Measurements from ENCODE around the gene BRIX1. TPM values are rescaled to one million over a fixed set of nuclear protein-coding genes. Genes with fewer than 3 reads are reported as not detected.

Gene BRIX1
- total RNA-seq, 1 experiment from 2014 or later = 93.3 TPM

GRCh38 chr5:34930462-34930844 lies 14.9 kb downstream of the BRIX1 start:
- DNase-seq (ENCODE audit: low spot score) = peak; percentile 7
- ChIA-PET CTCF (no interaction called here), POLR2A (ENCODE audit: low non-redundant PET) (no interaction called here)
- intact Hi-C loops (cut with micrococcal nuclease; ENCODE audit: unreplicated experiment) = no loop called here
- H3K4me1 ChIP-seq (ENCODE audit: insufficient read depth, low read length, poor library complexity, severe bottlenecking) = peaks cover 4% of the 10 kb centered on the region
- H3K36me3 ChIP-seq (ENCODE audit: insufficient read depth, low read length, poor library complexity, severe bottlenecking) = peaks cover 18% of the 10 kb centered on the region
- H3K27me3 ChIP-seq (replicated peaks; ENCODE audit: insufficient read depth, low read depth, low read length, poor library complexity) = no peaks in the 10 kb centered on the region
- H3K4me3 ChIP-seq (ENCODE audit: low read depth, low read length, poor library complexity, severe bottlenecking) = peak overlapping the region; percentile 96
- TF ChIP-seq EZH2 (IDR thresholded peaks at IDR 0.05; ENCODE audit: borderline replicate concordance, low read depth, low read length, poor library complexity, severe bottlenecking) = no peak
- TF ChIP-seq CTCF (conservative IDR thresholded peaks at IDR 0.05; ENCODE audit: low read depth, low read length) = no peak
- H3K27ac ChIP-seq (ENCODE audit: low read depth, low read length, poor library complexity, severe bottlenecking) = peak overlapping the region; percentile 83
- BruUV-seq (replicated peaks) = no TSS peak
- no peaks in the 10 kb centered on the region for H3K9me3 ChIP-seq (ENCODE audit: low read depth, low read length, poor library complexity, severe bottlenecking)

GRCh38 chr5:34930870-34931269 lies 15.4 kb downstream of the BRIX1 start:
- H3K27ac ChIP-seq (ENCODE audit: low read depth, low read length, poor library complexity, severe bottlenecking) = no peak overlapping the region
- CTCF ChIA-PET = no interaction called here
- intact Hi-C loops (cut with micrococcal nuclease; ENCODE audit: unreplicated experiment) = no loop called here

DNA sequence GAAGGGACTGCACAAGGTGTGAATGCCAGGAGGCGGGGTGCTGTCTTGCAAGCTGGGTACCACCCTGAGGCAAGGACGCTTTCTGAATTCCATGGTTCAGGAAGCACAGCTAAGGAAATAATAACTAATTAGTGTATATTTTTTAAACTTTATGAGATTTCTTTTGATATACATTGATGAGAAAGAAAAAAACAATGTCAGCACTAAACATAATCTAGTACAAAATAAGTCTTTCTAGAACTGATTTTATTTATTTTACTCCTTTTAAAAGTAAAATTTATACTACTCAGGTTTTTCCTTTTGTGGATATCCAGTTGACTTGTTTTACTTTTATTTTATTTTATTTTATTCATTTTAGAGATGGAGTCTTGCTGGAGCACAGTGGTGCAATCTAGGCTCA lies 17.4 kb downstream of the BRIX1 start:
- H3K4me3 ChIP-seq (ENCODE audit: low read depth, low read length, poor library complexity, severe bottlenecking) = no peak overlapping the region
- H3K36me3 ChIP-seq (ENCODE audit: insufficient read depth, low read length, poor library complexity, severe bottlenecking) = peaks cover 23% of the 10 kb centered on the region
- no peak for DNase-seq (ENCODE audit: low spot score)
- H3K27ac ChIP-seq (ENCODE audit: low read depth, low read length, poor library complexity, severe bottlenecking) = no peak overlapping the region
- intact Hi-C loops (cut with micrococcal nuclease; ENCODE audit: unreplicated experiment) = no loop called here
- no peaks in the 10 kb centered on the region for H3K27me3 ChIP-seq (replicated peaks; ENCODE audit: insufficient read depth, low read depth, low read length, poor library complexity)
- peaks cover 4% of the 10 kb centered on the region for H3K4me1 ChIP-seq (ENCODE audit: insufficient read depth, low read length, poor library complexity, severe bottlenecking)
- BruUV-seq (replicated peaks) = no TSS peak
- TF ChIP-seq EZH2 (IDR thresholded peaks at IDR 0.05; ENCODE audit: borderline replicate concordance, low read depth, low read length, poor library complexity, severe bottlenecking) (no peak), CTCF (conservative IDR thresholded peaks at IDR 0.05; ENCODE audit: low read depth, low read length) (no peak)
- ChIA-PET CTCF (no interaction called here), POLR2A (ENCODE audit: low non-redundant PET) (no interaction called here)
- no peaks in the 10 kb centered on the region for H3K9me3 ChIP-seq (ENCODE audit: low read depth, low read length, poor library complexity, severe bottlenecking)

More at GRCh38 chr5:34930870-34931269, 15.4 kb downstream of the BRIX1 start:
- POLR2A ChIA-PET (ENCODE audit: low non-redundant PET) = no interaction called here
- Histone ChIP-seq H3K27me3 (replicated peaks; ENCODE audit: insufficient read depth, low read depth, low read length, poor library complexity) (no peaks in the 10 kb centered on the region), H3K4me1 (ENCODE audit: insufficient read depth, low read length, poor library complexity, severe bottlenecking) (peaks cover 4% of the 10 kb centered on the region), H3K36me3 (ENCODE audit: insufficient read depth, low read length, poor library complexity, severe bottlenecking) (peaks cover 18% of the 10 kb centered on the region), H3K4me3 (ENCODE audit: low read depth, low read length, poor library complexity, severe bottlenecking) (peak overlapping the region; percentile 96), H3K9me3 (ENCODE audit: low read depth, low read length, poor library complexity, severe bottlenecking) (no peaks in the 10 kb centered on the region)
- no peak for DNase-seq (ENCODE audit: low spot score)
- TF ChIP-seq CTCF (conservative IDR thresholded peaks at IDR 0.05; ENCODE audit: low read depth, low read length) = no peak
- TF ChIP-seq EZH2 (IDR thresholded peaks at IDR 0.05; ENCODE audit: borderline replicate concordance, low read depth, low read length, poor library complexity, severe bottlenecking) = no peak
- BruUV-seq (replicated peaks) = no TSS peak
